HPDE6-E6E7 (cell line): Measurements from ENCODE around the gene FRY.

Experiments
- DNase-seq: peaks from one replicate; pipeline ENCODE4 v3.0.0; 2011; ENCODE audit warnings: missing footprints; ENCODE audit errors: extremely low spot score

FRY gene

GRCh38 chr13:32259116-32259515, 227.5 kb downstream of the FRY start:
- no peak for DNase-seq

DNA sequence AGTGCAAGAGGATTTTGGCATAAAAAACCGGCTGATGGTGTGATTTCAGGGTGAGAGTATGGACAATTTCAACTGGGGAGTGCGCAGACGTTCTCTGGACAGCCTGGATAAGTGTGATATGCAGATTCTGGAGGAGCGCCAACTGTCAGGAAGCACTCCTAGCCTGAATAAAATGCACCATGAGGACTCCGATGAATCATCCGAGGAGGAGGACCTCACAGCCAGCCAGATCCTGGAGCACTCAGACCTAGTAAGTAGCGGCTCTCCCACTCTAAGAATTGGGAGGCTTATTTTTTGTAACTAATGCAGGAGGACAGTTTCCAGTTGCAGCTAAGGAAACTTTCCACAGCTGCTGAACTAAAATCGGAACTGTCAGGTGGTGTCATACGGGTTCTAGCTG, 230.0 kb downstream of the FRY start:
- DNase-seq, result peak; percentile 4

DNA sequence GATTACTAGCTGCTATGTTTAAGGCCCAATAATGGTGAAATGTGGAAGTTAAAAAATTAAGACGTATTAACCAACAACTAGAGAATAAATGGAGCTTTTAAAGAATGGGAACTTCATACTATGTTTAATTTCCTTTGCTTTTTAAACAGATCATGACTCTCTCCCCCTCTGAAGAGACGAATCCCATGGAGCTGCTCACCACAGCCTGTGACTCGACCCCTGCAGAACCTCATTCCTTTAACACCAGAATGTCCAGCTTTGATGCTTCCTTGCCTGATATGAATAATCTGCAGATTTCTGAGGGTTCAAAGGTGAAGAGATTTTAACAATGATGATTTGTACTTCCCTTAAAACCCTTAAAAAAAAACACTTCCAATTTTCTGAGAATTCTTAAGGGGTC, 230.6 kb downstream of the FRY start:
- DNase-seq, result no peak

- no peak for DNase-seq
Observed at GRCh38 chr13:32262619-32263018, 231.0 kb downstream of the FRY start.

DNA sequence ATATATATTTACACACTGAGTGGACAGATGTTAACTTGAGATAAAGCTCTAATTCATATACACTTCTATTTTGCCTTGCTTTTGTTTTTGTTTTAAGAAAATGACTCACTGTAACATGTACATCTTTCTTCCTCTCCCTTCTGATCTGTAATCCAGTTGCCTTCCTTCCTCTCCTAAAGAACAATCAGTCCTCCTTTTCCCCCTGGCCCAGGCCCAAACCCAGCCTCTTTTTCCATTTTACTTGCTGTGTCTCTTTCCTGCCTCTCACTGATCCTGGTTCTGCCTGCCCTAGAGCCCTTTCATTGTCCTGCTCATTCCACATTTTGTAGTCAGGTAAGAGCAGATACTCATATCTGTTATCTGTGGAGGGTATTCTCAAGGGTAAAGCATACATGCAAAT, 232.8 kb downstream of the FRY start:
- no peak for DNase-seq

- DNase-seq, result no peak
Observed at GRCh38 chr13:32265726-32266125, 234.2 kb downstream of the FRY start.

DNA sequence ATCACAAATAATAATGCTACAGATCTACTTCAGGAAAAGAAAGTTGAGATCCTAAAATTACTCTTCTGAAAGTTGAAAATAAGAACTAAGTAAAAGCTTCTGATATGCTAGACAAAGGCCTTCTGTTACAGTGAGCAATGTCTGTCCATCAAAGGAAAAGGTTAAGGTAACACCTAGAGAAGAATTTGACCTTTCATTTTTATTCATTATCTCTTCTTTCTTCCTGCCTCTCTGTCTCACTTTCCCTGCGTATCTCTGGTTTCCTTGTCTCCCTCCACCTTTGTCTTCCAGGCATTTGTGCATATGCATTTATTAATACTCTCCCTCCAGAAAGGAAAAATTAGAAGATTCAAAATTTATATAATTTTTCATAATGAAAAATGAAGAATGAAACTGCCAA, 234.6 kb downstream of the FRY start:
- no peak for DNase-seq

GRCh38 chr13:32267836-32268439, 236.4 kb downstream of the FRY start:
- DNase-seq, result no peak

GRCh38 chr13:32272021-32272683, 240.6 kb downstream of the FRY start:
- no peak for DNase-seq

- DNase-seq, result no peak
Observed at GRCh38 chr13:32277839-32278238, 246.3 kb downstream of the FRY start.

DNA sequence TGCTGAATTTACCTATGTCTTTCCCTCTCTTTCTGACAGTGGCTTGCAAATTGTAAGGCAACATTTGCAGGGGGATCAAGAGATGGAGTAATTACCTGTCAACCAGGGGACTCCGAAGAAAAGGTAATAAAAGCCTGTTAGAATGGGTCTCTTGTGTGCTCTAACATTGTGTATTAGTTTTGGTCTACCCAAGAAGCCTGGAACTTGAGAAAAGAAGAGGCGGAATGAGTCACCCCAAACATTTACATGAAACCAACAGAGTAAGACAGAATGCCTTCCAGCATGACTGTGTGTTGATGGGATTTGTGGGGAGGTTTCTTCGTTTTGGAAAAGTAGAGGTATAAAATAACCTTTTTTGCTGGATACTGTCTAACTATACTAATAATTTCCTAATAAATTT, 246.9 kb downstream of the FRY start:
- DNase-seq, result no peak

DNA sequence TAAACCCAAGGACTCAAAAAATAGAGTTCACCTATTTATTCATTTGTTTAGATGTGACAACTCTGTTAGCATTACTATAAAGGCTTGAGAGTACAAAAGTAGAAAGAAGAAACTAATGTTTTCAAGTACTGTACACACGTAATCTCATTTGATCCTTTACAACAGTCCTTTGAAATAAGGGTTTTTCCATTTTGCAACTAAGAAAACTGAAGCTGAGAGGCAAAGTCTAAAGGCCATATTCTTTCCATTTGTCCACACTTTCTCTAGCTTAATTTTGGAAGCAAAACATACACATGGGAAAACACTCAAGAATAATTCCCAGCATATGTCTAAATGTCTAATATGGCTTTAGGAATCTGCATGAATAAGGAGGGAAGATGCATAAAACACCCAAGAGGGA, 249.5 kb downstream of the FRY start:
- no peak for DNase-seq

DNA sequence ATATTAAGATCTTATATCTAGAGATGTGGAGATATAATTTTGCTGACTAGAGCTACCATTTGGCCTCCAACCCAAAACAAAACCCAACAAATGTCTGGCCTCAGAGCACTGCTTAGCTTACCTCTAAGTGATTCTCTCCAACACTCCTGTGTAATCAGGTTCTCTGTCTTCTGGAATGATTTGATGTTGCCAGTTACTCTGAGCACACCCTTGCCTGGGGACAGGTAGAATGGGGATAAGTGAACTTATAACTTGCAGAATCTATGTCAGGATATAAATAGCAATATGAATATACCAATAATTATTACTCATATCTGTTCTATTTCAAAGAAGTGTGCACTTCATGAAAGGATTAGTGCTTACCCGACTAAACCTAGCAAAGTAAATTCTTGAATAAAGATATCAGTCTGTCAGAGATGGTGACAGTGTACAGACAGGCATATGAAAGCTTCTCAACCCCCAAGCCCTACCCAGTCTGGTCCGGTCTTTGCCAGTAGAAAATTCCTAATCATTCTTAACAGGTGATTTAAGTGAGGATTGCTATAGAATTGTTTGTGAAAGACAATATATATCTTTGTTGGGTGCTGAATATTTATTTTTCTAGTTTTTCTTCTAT, 250.6 kb downstream of the FRY start:
- DNase-seq, result no peak

- DNase-seq, result no peak
Observed at GRCh38 chr13:32284927-32285632, 253.5 kb downstream of the FRY start.

DNA sequence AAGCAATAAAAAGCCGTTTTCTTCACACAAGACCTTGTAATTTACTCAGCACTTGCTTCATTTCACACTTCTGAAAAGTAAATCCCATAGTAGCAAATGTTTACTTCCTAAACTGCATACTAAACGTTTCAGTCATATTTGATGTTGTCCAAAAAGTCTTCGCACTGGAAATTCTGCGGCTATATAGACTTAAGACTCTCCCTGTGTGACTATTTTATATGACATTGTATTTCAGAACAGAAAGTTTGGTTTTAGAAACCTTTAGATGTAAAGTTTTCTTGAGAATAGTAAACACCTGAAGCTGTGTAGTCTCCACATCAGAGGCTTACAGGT, 254.0 kb downstream of the FRY start:
- no peak for DNase-seq

GRCh38 chr13:32297206-32297605, 265.6 kb downstream of the FRY start:
- no peak for DNase-seq

DNA sequence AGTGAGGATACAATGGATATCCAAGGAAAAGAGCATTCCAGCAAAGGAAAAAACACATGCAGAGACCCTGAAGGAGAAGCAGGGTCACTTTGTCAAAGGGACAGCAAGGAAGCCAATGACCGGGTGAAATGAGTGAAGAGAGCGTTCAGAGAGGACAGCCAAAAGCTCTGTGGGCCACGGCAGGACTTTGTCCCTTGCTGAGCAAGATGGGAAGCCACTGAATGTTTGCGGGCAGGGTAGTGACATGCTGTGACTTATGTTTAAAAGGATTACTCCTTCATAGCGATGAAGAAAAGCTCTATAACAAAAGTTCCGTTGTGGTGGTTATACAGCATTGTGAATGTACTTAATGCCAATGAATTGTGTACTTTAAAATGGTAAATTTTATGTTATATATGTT, 267.1 kb downstream of the FRY start:
- DNase-seq, result no peak

DNA sequence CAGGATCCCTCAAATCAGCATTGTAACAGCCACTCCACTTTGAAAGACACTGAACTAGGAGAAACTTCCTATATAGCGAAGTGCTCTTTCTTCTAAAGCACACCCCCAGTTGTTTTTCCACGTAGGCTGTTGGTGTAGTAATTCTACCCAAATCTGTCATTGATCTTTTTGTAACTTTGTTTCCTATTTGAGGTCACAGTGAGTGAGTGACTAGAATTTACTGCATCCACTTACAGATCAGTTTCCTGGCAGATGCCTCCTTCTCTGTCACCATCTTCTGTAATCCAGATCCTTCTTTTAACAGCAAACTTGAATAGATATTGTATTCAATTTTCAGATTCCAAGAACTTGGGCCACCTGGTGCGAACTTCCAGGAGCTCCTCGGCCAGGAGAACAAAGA, 268.3 kb downstream of the FRY start:
- DNase-seq, result no peak

GRCh38 chr13:32300406-32300805, 268.8 kb downstream of the FRY start:
- no peak for DNase-seq

- DNase-seq, result no peak
Observed at GRCh38 chr13:32300920-32301319, 269.3 kb downstream of the FRY start.

DNA sequence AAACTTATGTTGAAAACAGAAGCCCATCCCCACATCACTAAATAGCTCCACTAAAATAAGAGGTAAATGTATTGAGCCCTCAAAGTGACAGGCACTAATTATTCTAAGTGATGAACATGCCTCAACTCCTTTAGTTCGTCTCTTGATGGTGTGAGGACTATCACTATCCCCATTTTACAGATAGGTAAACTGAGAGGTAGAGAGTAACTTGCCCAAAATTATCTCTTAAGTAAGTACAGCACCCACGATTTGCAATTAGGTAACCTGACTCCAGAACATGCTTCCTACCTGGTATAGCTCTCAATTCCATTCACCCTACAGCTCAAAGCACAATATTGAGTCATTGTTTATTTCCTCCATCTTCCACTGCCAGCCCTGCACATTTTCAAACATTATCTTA, 270.9 kb downstream of the FRY start:
- no peak for DNase-seq

- no peak for DNase-seq
Observed at GRCh38 chr13:32305646-32306045, 274.1 kb downstream of the FRY start.
